ENCODE data around the gene ATG7. TPM values are rescaled to one million over a fixed set of nuclear protein-coding genes. Genes with fewer than 3 reads are reported as not detected.

ATG7 gene
- total RNA-seq, 2 experiments from 2014 or later, result 36.8 to 40.0 TPM

DNA sequence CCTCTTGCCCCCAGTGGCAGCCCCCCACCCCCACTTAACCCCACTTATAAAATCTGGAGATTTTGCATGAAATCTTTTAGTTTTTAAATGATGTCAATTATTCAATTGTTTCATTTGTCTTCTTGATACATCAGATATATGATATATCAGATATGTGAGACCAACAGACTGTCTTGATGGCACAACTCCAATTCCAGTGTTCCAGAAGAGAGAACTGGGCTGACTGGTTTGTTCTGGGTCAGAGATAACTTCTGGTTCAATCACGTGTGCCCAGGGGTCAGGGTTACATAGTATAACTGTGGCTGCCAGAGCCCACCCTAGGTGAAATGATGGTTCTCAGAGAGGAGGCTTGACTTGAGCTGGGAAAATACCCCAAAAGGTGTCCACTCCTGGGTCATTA, 32.4 kb upstream of the ATG7 start:
- H3K9me3 Mint-ChIP-seq (ENCODE audit: insufficient read depth), result peaks cover 10% of the 10 kb centered on the region
- H3K4me1 Mint-ChIP-seq (ENCODE audit: low read depth), result peaks cover 21% of the 10 kb centered on the region
- H3K36me3 Mint-ChIP-seq (ENCODE audit: low read depth), result peaks cover 2% of the 10 kb centered on the region
- ATAC-seq (no peak), DNase-seq (no peak)
- no peak overlapping the region for H3K27ac Mint-ChIP-seq
- POLR2A ChIA-PET, result no interaction called here
- no peak overlapping the region for H3K4me3 Mint-ChIP-seq
- CTCF ChIA-PET, result interaction anchor here (6.8 kb wide), 1 partner anchor 96 kb away, joined by 80 read pairs; no protein-coding TSS in a partner anchor
- H3K27me3 Mint-ChIP-seq (ENCODE audit: low read depth), result no peaks in the 10 kb centered on the region

DNA sequence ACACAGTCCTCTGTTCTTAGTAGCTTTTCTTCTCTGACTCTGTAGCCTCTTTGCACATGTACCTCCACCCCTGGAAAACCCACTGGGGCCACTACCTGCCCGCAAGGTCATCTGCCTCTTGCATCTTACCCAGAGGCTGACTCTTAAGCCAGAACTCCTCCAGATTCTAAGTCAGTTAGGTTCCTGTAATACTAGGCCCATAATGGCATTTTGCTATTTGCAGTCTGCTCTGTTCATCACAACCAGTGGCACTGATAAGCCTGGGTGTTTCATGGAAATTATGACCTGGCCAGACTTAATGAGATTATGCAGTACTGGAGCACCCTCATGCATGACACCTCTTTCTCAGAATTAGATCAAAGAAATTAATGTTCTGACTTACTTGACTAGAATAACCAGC, 31.7 kb upstream of the ATG7 start:
- no peak overlapping the region for H3K4me3 Mint-ChIP-seq
- H3K27me3 Mint-ChIP-seq (ENCODE audit: low read depth), result no peaks in the 10 kb centered on the region

DNA sequence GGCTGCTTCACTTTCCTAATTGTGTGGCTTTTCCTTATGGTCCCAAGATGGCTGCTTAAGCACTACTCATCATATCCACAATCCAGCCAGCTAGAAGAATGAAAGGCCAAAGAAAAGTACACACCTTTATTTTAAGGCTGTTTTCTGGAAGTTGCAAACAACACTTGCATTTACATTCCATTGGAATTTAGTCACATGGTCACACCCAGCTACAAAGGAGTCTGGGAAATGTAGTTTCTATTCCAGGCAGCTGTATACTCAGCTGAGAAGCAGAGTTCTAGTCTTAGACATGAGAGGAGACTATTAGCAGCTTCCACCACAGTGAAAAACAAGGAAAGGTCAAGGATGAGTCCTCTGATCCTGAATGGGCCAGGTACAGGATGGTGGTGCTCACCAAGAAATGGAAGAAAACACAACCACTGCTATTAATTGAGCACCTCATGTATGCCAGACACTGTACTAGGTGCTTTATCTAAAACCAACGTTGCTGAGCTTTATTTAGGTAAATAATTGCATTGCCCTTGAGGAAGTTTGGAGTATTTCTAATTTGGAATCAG, 28.0 kb upstream of the ATG7 start:
- Mint-ChIP-seq H3K27me3 (ENCODE audit: low read depth) (no peaks in the 10 kb centered on the region), H3K4me1 (ENCODE audit: low read depth) (peaks cover 7% of the 10 kb centered on the region), H3K4me3 (no peak overlapping the region), H3K36me3 (ENCODE audit: low read depth) (no peaks in the 10 kb centered on the region), H3K27ac (no peak overlapping the region), H3K9me3 (ENCODE audit: insufficient read depth) (peaks cover 6% of the 10 kb centered on the region)
- ChIA-PET POLR2A (interaction anchor here (0.7 kb wide), 1 partner anchor 9 kb away, joined by 4 read pairs; no protein-coding TSS in a partner anchor), CTCF (interaction anchor here (1.1 to 2.9 kb wide), 4 partner anchors 8 to 92 kb away, joined by 3 to 10 read pairs (median 4); no protein-coding TSS in a partner anchor)
- DNase-seq (no peak), ATAC-seq (no peak)

More for the DNA sequence above, 31.7 kb upstream of the ATG7 start:
- DNase-seq, result no peak
- peaks cover 2% of the 10 kb centered on the region for H3K36me3 Mint-ChIP-seq (ENCODE audit: low read depth)
- H3K4me1 Mint-ChIP-seq (ENCODE audit: low read depth), result peaks cover 21% of the 10 kb centered on the region
- ChIA-PET POLR2A (no interaction called here), CTCF (interaction anchor here (6.8 kb wide), 1 partner anchor 95 kb away, joined by 80 read pairs; no protein-coding TSS in a partner anchor)
- peak overlapping the region; percentile 37 for H3K27ac Mint-ChIP-seq
- peak; percentile 25 for ATAC-seq
- peaks cover 10% of the 10 kb centered on the region for H3K9me3 Mint-ChIP-seq (ENCODE audit: insufficient read depth)

DNA sequence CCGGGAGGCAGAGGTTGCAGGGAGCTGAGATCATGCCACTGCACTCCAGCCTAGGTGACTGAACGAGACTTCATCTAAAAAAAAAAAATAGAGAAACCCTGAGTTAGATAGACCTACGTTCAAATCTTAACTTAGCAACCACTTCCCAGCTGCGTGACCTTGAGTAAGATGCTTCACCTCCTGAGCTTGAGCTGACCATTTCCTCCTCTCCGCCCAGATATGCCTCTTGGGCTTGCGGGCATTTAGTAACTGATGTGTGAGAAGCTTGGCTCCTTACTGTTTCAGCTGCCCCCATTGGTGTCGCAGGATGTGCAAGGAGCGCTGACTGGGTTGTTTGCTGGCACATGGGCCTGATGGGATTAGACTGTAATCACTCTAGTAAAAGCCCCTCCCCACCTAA, 26.9 kb upstream of the ATG7 start:
- CTCF ChIA-PET, result interaction anchor here (1.2 to 2.9 kb wide), 2 partner anchors 9 to 90 kb away, joined by 4 to 10 read pairs; no protein-coding TSS in a partner anchor
- Mint-ChIP-seq H3K36me3 (ENCODE audit: low read depth) (no peaks in the 10 kb centered on the region), H3K27ac (no peak overlapping the region)

DNA sequence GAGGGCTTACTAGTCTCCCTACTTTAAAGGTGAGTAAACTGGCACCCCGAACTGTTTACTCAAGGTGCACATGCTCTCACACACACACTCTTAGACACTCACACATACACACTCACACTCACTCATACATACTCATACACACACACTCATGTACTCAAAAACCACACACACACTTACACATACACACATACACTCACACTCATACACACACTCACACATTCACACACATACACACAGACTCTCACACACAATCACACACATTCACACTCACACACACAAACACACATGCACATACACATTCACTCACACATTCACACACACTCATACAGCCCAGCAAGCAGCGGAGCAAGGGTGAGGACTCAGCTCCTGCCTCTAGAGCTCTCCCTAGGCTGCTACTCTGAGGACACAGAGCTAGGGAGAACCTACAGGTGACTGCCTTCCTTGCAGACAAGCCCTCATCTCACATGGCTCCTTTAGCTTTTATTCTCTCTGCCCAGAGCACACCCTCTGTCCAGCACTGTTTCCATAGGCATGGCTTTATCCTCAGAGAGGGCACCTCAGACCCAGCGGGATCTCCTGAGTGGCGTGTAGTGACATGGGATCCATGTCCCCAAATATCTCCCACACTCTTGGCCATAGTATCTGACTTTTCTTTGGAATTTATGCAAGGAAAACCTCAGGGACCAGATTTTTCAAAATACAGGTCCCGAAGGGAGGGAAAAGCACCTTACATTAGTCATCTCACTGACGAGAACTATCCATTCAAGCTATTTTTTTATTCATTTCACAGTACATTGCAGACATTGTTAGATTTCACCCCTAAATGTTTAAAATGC, 26.2 kb upstream of the ATG7 start:
- ChIA-PET POLR2A (interaction anchor here (0.5 kb wide), 1 partner anchor 18 kb away, joined by 3 read pairs; no protein-coding TSS in a partner anchor), CTCF (interaction anchor here (2.9 kb wide), 1 partner anchor 10 kb away, joined by 10 read pairs; no protein-coding TSS in a partner anchor)
- ATAC-seq (no peak), DNase-seq (no peak)
- Mint-ChIP-seq H3K27ac (no peak overlapping the region), H3K4me1 (ENCODE audit: low read depth) (peaks cover 4% of the 10 kb centered on the region), H3K27me3 (ENCODE audit: low read depth) (no peaks in the 10 kb centered on the region), H3K4me3 (no peak overlapping the region), H3K9me3 (ENCODE audit: insufficient read depth) (no peaks in the 10 kb centered on the region), H3K36me3 (ENCODE audit: low read depth) (no peaks in the 10 kb centered on the region)

More for the DNA sequence above, 26.9 kb upstream of the ATG7 start:
- H3K4me1 Mint-ChIP-seq (ENCODE audit: low read depth), result peaks cover 4% of the 10 kb centered on the region
- DNase-seq, result peak; percentile 29
- no peaks in the 10 kb centered on the region for H3K27me3 Mint-ChIP-seq (ENCODE audit: low read depth)
- no peak for ATAC-seq
- no peaks in the 10 kb centered on the region for H3K9me3 Mint-ChIP-seq (ENCODE audit: insufficient read depth)
- no peak overlapping the region for H3K4me3 Mint-ChIP-seq
- POLR2A ChIA-PET, result no interaction called here

DNA sequence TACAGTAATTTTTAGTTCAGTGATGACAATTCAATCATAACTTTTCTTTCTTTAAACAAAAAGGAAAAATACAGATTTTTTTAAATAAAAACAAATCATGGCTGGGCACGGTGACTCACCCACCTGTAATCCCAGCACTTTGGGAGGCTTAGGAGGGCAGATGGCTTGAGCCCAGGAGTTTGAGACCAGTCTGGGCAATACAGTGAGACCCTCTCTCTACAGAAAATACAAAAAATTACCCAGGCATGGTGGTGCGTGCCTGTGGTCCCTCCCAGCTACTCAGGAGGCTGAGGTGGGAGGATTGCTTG, 25.6 kb upstream of the ATG7 start:
- POLR2A ChIA-PET, result no interaction called here
- no peaks in the 10 kb centered on the region for H3K36me3 Mint-ChIP-seq (ENCODE audit: low read depth)
- H3K9me3 Mint-ChIP-seq (ENCODE audit: insufficient read depth), result no peaks in the 10 kb centered on the region
- CTCF ChIA-PET, result interaction anchor here (2.9 kb wide), 1 partner anchor 10 kb away, joined by 10 read pairs; no protein-coding TSS in a partner anchor
- H3K27ac Mint-ChIP-seq, result no peak overlapping the region
- no peak for DNase-seq
- peaks cover 9% of the 10 kb centered on the region for H3K4me1 Mint-ChIP-seq (ENCODE audit: low read depth)
- no peak for ATAC-seq
- no peak overlapping the region for H3K4me3 Mint-ChIP-seq
- no peaks in the 10 kb centered on the region for H3K27me3 Mint-ChIP-seq (ENCODE audit: low read depth)

DNA sequence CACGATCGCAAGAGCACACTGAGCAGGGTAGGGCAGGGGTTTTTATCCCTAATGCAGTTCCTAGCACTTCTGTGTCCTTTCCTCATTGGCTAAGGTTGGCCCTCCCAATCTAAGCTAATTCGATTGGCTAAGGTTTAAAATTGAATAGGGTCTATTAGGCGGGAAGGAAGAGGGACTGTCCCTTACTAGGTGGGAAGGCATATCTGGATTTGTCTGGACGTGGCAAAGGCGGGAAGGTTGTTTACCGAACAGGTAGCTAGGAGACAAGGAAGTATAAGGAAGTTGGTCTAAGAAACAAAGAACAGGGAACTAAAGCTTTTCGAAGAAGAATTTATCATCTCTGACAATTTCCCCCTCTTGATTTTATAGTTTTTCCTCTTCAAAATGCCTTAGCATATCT, 24.8 kb upstream of the ATG7 start:
- Mint-ChIP-seq H3K27ac (no peak overlapping the region), H3K4me1 (ENCODE audit: low read depth) (peaks cover 13% of the 10 kb centered on the region), H3K36me3 (ENCODE audit: low read depth) (no peaks in the 10 kb centered on the region), H3K4me3 (no peak overlapping the region), H3K27me3 (ENCODE audit: low read depth) (no peaks in the 10 kb centered on the region), H3K9me3 (ENCODE audit: insufficient read depth) (no peaks in the 10 kb centered on the region)
- ATAC-seq (no peak), DNase-seq (no peak)
- CTCF ChIA-PET, result no interaction called here
- POLR2A ChIA-PET, result no interaction called here

DNA sequence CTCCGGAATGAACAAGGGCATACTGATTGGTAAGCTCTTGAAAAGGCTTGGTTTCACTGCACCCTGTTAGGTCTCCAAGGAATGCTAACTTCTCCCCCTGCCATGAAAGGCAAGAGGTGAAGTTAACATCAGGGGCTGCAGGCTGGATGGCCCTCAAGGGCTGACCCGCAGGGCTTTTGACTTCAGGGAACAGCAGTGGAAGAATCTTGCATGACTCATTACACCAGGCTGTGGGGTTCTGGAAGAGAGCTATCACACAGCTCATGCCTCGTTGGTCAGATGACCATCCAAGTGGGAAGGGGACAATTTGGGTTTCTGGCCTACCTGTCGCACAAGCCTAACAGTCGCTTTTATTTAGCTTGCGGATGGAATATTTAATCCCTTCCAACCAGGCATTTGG, 23.6 kb upstream of the ATG7 start:
- no peak for ATAC-seq
- POLR2A ChIA-PET, result no interaction called here

DNA sequence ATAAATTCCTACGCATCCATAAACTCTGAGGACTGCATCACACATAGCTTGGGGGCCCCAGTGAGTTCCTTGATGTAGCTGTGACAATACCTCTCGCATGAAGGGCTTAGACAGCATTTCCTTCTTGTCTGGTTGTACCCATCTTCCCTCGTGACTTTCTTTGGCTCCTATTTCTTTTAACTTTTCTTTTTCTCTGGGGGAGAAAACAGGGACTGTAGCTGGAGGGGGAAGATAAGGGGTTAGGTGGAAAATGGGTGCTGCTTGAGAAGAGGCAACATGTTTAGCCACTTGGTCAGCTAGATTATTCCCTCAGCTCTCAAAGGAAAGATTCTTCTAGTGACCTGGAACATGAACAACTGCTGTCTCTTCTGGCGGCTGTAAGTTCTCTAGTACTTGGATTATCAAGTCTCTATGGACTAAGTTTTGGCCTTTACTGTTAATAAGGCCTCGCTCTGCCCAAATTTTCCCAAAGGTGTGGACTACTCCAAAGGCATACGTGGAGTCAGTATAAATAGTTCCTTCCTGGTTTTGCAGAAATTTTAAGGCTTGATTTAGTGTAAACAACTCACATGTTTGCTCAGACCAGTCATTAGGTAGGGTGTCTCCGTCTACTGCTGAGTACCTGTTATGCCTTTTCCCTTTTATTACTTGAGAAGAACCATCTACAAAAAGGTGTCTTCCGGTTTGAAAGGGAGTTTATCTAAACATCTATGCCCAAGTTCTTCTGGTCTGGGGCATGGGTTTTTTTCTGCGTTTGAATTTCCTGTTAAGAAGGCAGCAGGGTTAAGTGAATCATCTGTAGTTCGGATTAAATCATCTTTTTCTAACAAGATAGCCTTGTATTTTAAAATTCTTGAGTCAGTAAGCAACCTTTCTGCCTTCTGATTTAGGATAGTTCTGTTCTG, 21.0 kb upstream of the ATG7 start:
- POLR2A ChIA-PET, result no interaction called here
- Mint-ChIP-seq H3K27me3 (ENCODE audit: low read depth) (no peaks in the 10 kb centered on the region), H3K4me1 (ENCODE audit: low read depth) (peaks cover 13% of the 10 kb centered on the region), H3K36me3 (ENCODE audit: low read depth) (no peaks in the 10 kb centered on the region), H3K4me3 (no peak overlapping the region), H3K27ac (peak overlapping the region; percentile 64), H3K9me3 (ENCODE audit: insufficient read depth) (no peaks in the 10 kb centered on the region)
- DNase-seq (peak; percentile 28), ATAC-seq (peak; percentile 44)
- CTCF ChIA-PET, result no interaction called here

More for the DNA sequence above, 23.6 kb upstream of the ATG7 start:
- H3K36me3 Mint-ChIP-seq (ENCODE audit: low read depth), result no peaks in the 10 kb centered on the region
- CTCF ChIA-PET, result interaction anchor here (0.9 to 1.5 kb wide), 2 partner anchors 43 to 55 kb away, joined by 3 to 4 read pairs; no protein-coding TSS in a partner anchor
- H3K9me3 Mint-ChIP-seq (ENCODE audit: insufficient read depth), result no peaks in the 10 kb centered on the region
- H3K27me3 Mint-ChIP-seq (ENCODE audit: low read depth), result no peaks in the 10 kb centered on the region
- no peak overlapping the region for H3K27ac Mint-ChIP-seq
- H3K4me3 Mint-ChIP-seq, result no peak overlapping the region
- DNase-seq, result no peak
- H3K4me1 Mint-ChIP-seq (ENCODE audit: low read depth), result peaks cover 13% of the 10 kb centered on the region

DNA sequence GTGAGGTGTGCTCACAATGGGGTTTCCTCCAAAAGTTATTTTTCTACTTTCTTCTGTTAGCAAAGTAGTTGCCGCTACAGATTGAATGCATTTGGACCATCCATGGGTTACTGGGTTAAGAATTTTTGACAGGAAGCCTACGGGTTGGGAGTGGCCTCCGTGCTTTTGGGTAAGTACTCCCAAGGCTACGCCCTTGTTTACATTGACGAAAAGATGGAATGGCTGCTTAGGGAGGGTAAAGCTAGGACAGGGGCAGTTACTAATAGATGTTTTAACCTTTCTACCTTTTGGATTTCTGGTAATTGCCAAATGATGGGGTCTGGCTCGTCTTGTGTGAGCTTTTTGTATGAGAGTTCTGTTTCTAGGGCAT, 20.4 kb upstream of the ATG7 start:
- no peak overlapping the region for H3K4me3 Mint-ChIP-seq
- CTCF ChIA-PET, result interaction anchor here (1.7 kb wide), 1 partner anchor 399 kb away, joined by 3 read pairs; no protein-coding TSS in a partner anchor
- H3K9me3 Mint-ChIP-seq (ENCODE audit: insufficient read depth), result no peaks in the 10 kb centered on the region

DNA sequence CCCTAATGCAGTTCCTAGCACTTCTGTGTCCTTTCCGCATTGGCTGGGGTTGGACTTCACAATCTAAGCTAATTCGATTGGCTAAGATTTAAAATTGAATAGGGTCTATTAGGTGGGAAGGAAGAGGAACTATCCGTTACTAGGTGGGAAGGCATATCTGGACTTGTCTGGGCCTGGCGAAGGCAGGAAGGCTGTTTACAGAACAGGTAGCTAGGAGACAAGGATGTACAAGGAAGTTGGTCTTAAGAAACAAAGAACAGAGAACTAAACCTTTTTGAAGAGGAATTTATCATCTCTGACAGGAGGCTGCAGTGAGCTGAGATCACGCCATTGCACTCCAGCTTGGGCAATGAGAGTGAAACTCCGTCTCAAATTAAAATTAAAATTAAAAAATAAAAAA, 17.3 kb upstream of the ATG7 start:
- DNase-seq (no peak), ATAC-seq (no peak)
- no peaks in the 10 kb centered on the region for H3K36me3 Mint-ChIP-seq (ENCODE audit: low read depth)
- CTCF ChIA-PET, result no interaction called here
- no peaks in the 10 kb centered on the region for H3K9me3 Mint-ChIP-seq (ENCODE audit: insufficient read depth)
- no peaks in the 10 kb centered on the region for H3K27me3 Mint-ChIP-seq (ENCODE audit: low read depth)
- peaks cover 13% of the 10 kb centered on the region for H3K4me1 Mint-ChIP-seq (ENCODE audit: low read depth)
- H3K4me3 Mint-ChIP-seq, result no peak overlapping the region
- H3K27ac Mint-ChIP-seq, result no peak overlapping the region
- POLR2A ChIA-PET, result no interaction called here

More for the DNA sequence above, 20.4 kb upstream of the ATG7 start:
- no peak for ATAC-seq
- peaks cover 13% of the 10 kb centered on the region for H3K4me1 Mint-ChIP-seq (ENCODE audit: low read depth)
- peak overlapping the region; percentile 64 for H3K27ac Mint-ChIP-seq
- no peaks in the 10 kb centered on the region for H3K36me3 Mint-ChIP-seq (ENCODE audit: low read depth)
- H3K27me3 Mint-ChIP-seq (ENCODE audit: low read depth), result no peaks in the 10 kb centered on the region
- DNase-seq, result no peak
- POLR2A ChIA-PET, result no interaction called here
